Measurements from ENCODE around the gene TSPO2.

- TF ChIP-seq POLR2A (IDR thresholded peaks at IDR 0.05; ENCODE audit: low read depth, low read length) (no peak), TAF1 (IDR thresholded peaks at IDR 0.05; ENCODE audit: borderline replicate concordance, low read depth, low read length) (no peak)
Measured at GRCh38 chr6:41036186-41036585, 6.1 kb upstream of the TSPO2 start.
